HEK293 (cell line): ENCODE data around the gene ANGPTL8.

ENCODE experiments used
- BCL11A ChIP-seq: fragments of 450-650 bp; formaldehyde crosslinking; IDR thresholded peaks from 2 replicates; pipeline ENCODE4 v1.5.1; 2016; ENCODE audit warnings: low read depth, missing biosample characterization, missing genetic modification characterization
- YY1 ChIP-seq: fragments of 450-650 bp; formaldehyde crosslinking; IDR thresholded peaks from 2 replicates; pipeline ENCODE4 v1.5.1; 2018; ENCODE audit warnings: missing biosample characterization, missing genetic modification characterization
- ZNF121 ChIP-seq: fragments of 450-650 bp; formaldehyde crosslinking; IDR thresholded peaks from 2 replicates; pipeline ENCODE4 v1.5.1; 2016; ENCODE audit warnings: missing biosample characterization, missing genetic modification characterization
- ZNF792 ChIP-seq: fragments of 450-650 bp; formaldehyde crosslinking; IDR thresholded peaks from 2 replicates; pipeline ENCODE4 v1.5.1; 2016; ENCODE audit warnings: missing biosample characterization, missing genetic modification characterization
- TF ChIP-seq, protein P1 (sequence below): fragments of 450-650 bp; formaldehyde crosslinking; IDR thresholded peaks from 2 replicates; pipeline ENCODE4 v1.5.1; 2016; ENCODE audit warnings: missing biosample characterization, missing genetic modification characterization
- TF ChIP-seq, protein P2 (sequence below): fragments of 450-650 bp; formaldehyde crosslinking; conservative IDR thresholded peaks from 2 replicates; pipeline ENCODE4 v1.5.1; 2016; ENCODE audit warnings: low read depth, missing biosample characterization, missing genetic modification characterization
- TF ChIP-seq, protein P3 (sequence below): fragments of 450-650 bp; IDR thresholded peaks from 2 replicates; pipeline ENCODE4 v1.5.1; 2018; ENCODE audit warnings: missing biosample characterization, mild to moderate bottlenecking, missing genetic modification characterization

DNA sequence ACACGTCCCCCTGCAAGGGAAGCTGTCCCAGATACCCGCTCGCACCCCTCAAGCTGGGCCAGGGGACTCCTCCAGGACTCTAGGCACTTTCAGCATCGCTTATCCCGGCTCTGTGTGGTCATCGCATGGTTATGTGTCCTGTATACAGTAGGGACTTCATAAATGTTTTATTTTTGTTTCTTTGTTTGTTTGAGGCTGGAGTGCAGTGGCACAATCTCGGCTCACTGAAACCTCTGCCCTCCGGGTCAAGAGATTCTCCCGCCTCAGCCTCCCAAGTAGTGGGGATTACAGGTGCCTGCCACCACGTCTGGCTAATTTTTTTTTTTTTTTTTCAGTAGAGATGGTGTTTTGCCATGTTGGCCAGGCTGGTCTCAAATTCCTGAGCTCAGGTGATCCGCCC, 7.5 kb downstream of the ANGPTL8 start:
- TF ChIP-seq, protein P1, sequence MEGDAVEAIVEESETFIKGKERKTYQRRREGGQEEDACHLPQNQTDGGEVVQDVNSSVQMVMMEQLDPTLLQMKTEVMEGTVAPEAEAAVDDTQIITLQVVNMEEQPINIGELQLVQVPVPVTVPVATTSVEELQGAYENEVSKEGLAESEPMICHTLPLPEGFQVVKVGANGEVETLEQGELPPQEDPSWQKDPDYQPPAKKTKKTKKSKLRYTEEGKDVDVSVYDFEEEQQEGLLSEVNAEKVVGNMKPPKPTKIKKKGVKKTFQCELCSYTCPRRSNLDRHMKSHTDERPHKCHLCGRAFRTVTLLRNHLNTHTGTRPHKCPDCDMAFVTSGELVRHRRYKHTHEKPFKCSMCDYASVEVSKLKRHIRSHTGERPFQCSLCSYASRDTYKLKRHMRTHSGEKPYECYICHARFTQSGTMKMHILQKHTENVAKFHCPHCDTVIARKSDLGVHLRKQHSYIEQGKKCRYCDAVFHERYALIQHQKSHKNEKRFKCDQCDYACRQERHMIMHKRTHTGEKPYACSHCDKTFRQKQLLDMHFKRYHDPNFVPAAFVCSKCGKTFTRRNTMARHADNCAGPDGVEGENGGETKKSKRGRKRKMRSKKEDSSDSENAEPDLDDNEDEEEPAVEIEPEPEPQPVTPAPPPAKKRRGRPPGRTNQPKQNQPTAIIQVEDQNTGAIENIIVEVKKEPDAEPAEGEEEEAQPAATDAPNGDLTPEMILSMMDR: no peak
- TF ChIP-seq ZNF121 (no peak), BCL11A (no peak), ZNF792 (no peak), YY1 (no peak)
- TF ChIP-seq, protein P2, sequence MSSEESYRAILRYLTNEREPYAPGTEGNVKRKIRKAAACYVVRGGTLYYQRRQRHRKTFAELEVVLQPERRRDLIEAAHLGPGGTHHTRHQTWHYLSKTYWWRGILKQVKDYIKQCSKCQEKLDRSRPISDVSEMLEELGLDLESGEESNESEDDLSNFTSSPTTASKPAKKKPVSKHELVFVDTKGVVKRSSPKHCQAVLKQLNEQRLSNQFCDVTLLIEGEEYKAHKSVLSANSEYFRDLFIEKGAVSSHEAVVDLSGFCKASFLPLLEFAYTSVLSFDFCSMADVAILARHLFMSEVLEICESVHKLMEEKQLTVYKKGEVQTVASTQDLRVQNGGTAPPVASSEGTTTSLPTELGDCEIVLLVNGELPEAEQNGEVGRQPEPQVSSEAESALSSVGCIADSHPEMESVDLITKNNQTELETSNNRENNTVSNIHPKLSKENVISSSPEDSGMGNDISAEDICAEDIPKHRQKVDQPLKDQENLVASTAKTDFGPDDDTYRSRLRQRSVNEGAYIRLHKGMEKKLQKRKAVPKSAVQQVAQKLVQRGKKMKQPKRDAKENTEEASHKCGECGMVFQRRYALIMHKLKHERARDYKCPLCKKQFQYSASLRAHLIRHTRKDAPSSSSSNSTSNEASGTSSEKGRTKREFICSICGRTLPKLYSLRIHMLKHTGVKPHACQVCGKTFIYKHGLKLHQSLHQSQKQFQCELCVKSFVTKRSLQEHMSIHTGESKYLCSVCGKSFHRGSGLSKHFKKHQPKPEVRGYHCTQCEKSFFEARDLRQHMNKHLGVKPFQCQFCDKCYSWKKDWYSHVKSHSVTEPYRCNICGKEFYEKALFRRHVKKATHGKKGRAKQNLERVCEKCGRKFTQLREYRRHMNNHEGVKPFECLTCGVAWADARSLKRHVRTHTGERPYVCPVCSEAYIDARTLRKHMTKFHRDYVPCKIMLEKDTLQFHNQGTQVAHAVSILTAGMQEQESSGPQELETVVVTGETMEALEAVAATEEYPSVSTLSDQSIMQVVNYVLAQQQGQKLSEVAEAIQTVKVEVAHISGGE (tag by site-specific recombination): no peak
- TF ChIP-seq, protein P3, sequence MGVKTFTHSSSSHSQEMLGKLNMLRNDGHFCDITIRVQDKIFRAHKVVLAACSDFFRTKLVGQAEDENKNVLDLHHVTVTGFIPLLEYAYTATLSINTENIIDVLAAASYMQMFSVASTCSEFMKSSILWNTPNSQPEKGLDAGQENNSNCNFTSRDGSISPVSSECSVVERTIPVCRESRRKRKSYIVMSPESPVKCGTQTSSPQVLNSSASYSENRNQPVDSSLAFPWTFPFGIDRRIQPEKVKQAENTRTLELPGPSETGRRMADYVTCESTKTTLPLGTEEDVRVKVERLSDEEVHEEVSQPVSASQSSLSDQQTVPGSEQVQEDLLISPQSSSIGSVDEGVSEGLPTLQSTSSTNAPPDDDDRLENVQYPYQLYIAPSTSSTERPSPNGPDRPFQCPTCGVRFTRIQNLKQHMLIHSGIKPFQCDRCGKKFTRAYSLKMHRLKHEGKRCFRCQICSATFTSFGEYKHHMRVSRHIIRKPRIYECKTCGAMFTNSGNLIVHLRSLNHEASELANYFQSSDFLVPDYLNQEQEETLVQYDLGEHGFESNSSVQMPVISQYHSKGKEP (tag by site-specific recombination): no peak
